Neural cell (in vitro differentiated cells): ENCODE results near the gene SLC6A14. TPM values are rescaled to one million over a fixed set of nuclear protein-coding genes. Genes with fewer than 3 reads are reported as not detected.

Experiments
- H2AFZ ChIP-seq: fragments of 200-600, 300-800 bp; sonication (generic), shearing (Covaris generic); 2 replicates; pipeline ENCODE4 v1.6.0; 2014; ENCODE audit warnings: low read depth, mild to moderate bottlenecking, antibody characterized with exemption, low read length, moderate library complexity
- H3F3A ChIP-seq: fragments of 200-600 bp; shearing (Covaris generic); 2 replicates; pipeline ENCODE4 v1.6.1; 2016; ENCODE audit warnings: mild to moderate bottlenecking, moderate library complexity, mixed read lengths, antibody characterized with exemption, low read length; ENCODE audit not compliant: insufficient read depth, poor library complexity, severe bottlenecking
- H3K27ac ChIP-seq: fragments of 200-600, 300-800 bp; sonication (generic), shearing (Covaris generic); 2 replicates; pipeline ENCODE4 v1.5.1; 2014; ENCODE audit warnings: mild to moderate bottlenecking, low read length, moderate library complexity
- H3K27me3 ChIP-seq: fragments of 300-800, 200-600 bp; sonication (generic), shearing (Covaris generic); 2 replicates; pipeline ENCODE4 v1.6.0; 2014; ENCODE audit warnings: mild to moderate bottlenecking, low read depth, low read length, moderate library complexity; ENCODE audit not compliant: insufficient read depth
- H3K36me3 ChIP-seq: fragments of 300-800, 200-600 bp; sonication (generic), shearing (Covaris generic); 2 replicates; pipeline ENCODE4 v1.5.1; 2014; ENCODE audit warnings: mild to moderate bottlenecking, antibody characterized with exemption, low read length, moderate library complexity; ENCODE audit not compliant: insufficient read depth
- H3K4me2 ChIP-seq: fragments of 300-800, 200-600 bp; sonication (generic), shearing (Covaris generic); 2 replicates; pipeline ENCODE4 v1.6.0; 2014; ENCODE audit warnings: mild to moderate bottlenecking, low read length
- H3K4me3 ChIP-seq: fragments of 300-800, 200-600 bp; sonication (generic), shearing (Covaris generic); 2 replicates; pipeline ENCODE4 v1.5.1; 2014; ENCODE audit warnings: mild to moderate bottlenecking, low read length, moderate library complexity
- H3K79me2 ChIP-seq: fragments of 200-600 bp; shearing (Covaris generic); replicated peaks from 2 replicates; pipeline ENCODE4 v1.6.0; 2014; ENCODE audit warnings: mild to moderate bottlenecking, low read length, moderate library complexity; ENCODE audit not compliant: insufficient read depth
- H3K9ac ChIP-seq: fragments of 300-800, 200-600 bp; sonication (generic), shearing (Covaris generic); 2 replicates; pipeline ENCODE4 v1.6.1; 2016; ENCODE audit warnings: mild to moderate bottlenecking, low read length, mixed read lengths
- H3K9me2 ChIP-seq: fragments of 200-600 bp; shearing (Covaris generic); 2 replicates; pipeline ENCODE4 v1.6.1; 2016; ENCODE audit warnings: mild to moderate bottlenecking, low read length, mixed read lengths; ENCODE audit not compliant: insufficient read depth
- H3K9me3 ChIP-seq: fragments of 200-600, 300-800 bp; sonication (generic), shearing (Covaris generic); 2 replicates; pipeline ENCODE4 v1.6.1; 2016; ENCODE audit warnings: mild to moderate bottlenecking, mixed run types, low read length, moderate library complexity, mixed read lengths
- H4K20me1 ChIP-seq: fragments of 200-600 bp; shearing (Covaris generic); 2 replicates; pipeline ENCODE4 v1.6.1; 2016; ENCODE audit warnings: mild to moderate bottlenecking, mixed run types; ENCODE audit not compliant: insufficient read depth
- EP300 ChIP-seq: fragments of 450-650 bp; conservative IDR thresholded peaks from 2 replicates; pipeline ENCODE4 v1.6.1; 2014; ENCODE audit warnings: antibody characterized with exemption, mild to moderate bottlenecking, moderate library complexity; ENCODE audit not compliant: poor library complexity, severe bottlenecking
- EZH2 ChIP-seq: fragments of 200-600, 300-800 bp; shearing (Covaris generic), sonication (generic); IDR thresholded peaks from 2 replicates; pipeline ENCODE4 v1.6.1; 2014; ENCODE audit warnings: antibody characterized with exemption, low read length, borderline replicate concordance, mild to moderate bottlenecking; ENCODE audit not compliant: insufficient read depth, poor library complexity, severe bottlenecking
- MXI1 ChIP-seq: fragments of 450-650 bp; conservative IDR thresholded peaks from 2 replicates; pipeline ENCODE4 v1.6.1; 2014; ENCODE audit warnings: antibody characterized with exemption, mild to moderate bottlenecking; ENCODE audit not compliant: poor library complexity, severe bottlenecking
- POLR2AphosphoS5 ChIP-seq: IDR thresholded peaks from 2 replicates; pipeline ENCODE4 v1.6.1; 2012
- RAD21 ChIP-seq: fragments of 450-650 bp; conservative IDR thresholded peaks from 2 replicates; pipeline ENCODE4 v1.6.1; 2014; ENCODE audit warnings: antibody characterized with exemption, mild to moderate bottlenecking, moderate library complexity
- SMC3 ChIP-seq: fragments of 450-650 bp; conservative IDR thresholded peaks from 2 replicates; pipeline ENCODE4 v1.6.1; 2014; ENCODE audit warnings: antibody characterized with exemption, mild to moderate bottlenecking, moderate library complexity; ENCODE audit not compliant: poor library complexity
- TAF1 ChIP-seq: IDR thresholded peaks from 2 replicates; pipeline ENCODE4 v1.6.1; 2012; ENCODE audit warnings: low read depth
- polyA plus RNA-seq: library from polyadenylated mRNA; depleted of rRNA; stranded (reverse); fragments of >200 nt; gene quantifications from 2 replicates; pipeline ENCODE4 v1.2.3, GENCODE V29; 2014
- TF ChIP-seq, protein P1 (sequence below): fragments of 450-650 bp; IDR thresholded peaks from 2 replicates; pipeline ENCODE4 v1.5.1; 2014; ENCODE audit warnings: antibody characterized with exemption, mild to moderate bottlenecking, moderate library complexity; ENCODE audit not compliant: poor library complexity, severe bottlenecking
- TF ChIP-seq, protein P2 (sequence below): IDR thresholded peaks from 2 replicates; pipeline ENCODE4 v1.6.1; 2012; ENCODE audit warnings: borderline replicate concordance

SLC6A14 gene
- polyA plus RNA-seq, 1 donor from 2014 or later = not detected

DNA sequence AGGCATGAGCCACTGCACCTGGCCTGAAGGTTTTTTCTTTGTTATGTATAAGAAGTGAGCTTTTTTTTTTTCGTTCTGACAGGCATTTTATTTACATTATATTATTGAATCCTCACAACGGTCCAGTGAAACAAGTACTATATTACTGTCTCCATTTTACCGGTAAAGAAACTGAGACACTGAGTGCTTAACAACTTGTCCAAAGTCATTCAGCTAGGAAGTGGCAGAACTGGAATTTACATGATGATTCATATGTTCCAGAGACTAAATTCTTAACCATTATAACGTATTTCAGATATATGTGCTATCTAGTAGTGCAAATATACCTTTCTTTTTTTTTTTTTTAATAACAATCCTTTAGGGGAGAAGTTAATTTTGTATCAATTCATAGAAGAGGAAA is 18.4 kb upstream of the SLC6A14 start:
- Histone ChIP-seq H3K79me2 (no peaks in the 10 kb centered on the region), H3K4me2 (no peak overlapping the region), H4K20me1 (no peaks in the 10 kb centered on the region), H2AFZ (no peak overlapping the region), H3K9ac (no peak overlapping the region), H3K27ac (no peak overlapping the region), H3K4me3 (no peak overlapping the region), H3K9me2 (no peaks in the 10 kb centered on the region), H3K27me3 (no peaks in the 10 kb centered on the region), H3F3A (no peaks in the 10 kb centered on the region), H3K9me3 (no peaks in the 10 kb centered on the region), H3K36me3 (no peaks in the 10 kb centered on the region)
- TF ChIP-seq, protein P1, sequence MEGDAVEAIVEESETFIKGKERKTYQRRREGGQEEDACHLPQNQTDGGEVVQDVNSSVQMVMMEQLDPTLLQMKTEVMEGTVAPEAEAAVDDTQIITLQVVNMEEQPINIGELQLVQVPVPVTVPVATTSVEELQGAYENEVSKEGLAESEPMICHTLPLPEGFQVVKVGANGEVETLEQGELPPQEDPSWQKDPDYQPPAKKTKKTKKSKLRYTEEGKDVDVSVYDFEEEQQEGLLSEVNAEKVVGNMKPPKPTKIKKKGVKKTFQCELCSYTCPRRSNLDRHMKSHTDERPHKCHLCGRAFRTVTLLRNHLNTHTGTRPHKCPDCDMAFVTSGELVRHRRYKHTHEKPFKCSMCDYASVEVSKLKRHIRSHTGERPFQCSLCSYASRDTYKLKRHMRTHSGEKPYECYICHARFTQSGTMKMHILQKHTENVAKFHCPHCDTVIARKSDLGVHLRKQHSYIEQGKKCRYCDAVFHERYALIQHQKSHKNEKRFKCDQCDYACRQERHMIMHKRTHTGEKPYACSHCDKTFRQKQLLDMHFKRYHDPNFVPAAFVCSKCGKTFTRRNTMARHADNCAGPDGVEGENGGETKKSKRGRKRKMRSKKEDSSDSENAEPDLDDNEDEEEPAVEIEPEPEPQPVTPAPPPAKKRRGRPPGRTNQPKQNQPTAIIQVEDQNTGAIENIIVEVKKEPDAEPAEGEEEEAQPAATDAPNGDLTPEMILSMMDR = no peak
- TF ChIP-seq RAD21 (no peak), MXI1 (no peak), EP300 (no peak), TAF1 (no peak), SMC3 (no peak), EZH2 (no peak), POLR2AphosphoS5 (no peak)
- TF ChIP-seq, protein P2, sequence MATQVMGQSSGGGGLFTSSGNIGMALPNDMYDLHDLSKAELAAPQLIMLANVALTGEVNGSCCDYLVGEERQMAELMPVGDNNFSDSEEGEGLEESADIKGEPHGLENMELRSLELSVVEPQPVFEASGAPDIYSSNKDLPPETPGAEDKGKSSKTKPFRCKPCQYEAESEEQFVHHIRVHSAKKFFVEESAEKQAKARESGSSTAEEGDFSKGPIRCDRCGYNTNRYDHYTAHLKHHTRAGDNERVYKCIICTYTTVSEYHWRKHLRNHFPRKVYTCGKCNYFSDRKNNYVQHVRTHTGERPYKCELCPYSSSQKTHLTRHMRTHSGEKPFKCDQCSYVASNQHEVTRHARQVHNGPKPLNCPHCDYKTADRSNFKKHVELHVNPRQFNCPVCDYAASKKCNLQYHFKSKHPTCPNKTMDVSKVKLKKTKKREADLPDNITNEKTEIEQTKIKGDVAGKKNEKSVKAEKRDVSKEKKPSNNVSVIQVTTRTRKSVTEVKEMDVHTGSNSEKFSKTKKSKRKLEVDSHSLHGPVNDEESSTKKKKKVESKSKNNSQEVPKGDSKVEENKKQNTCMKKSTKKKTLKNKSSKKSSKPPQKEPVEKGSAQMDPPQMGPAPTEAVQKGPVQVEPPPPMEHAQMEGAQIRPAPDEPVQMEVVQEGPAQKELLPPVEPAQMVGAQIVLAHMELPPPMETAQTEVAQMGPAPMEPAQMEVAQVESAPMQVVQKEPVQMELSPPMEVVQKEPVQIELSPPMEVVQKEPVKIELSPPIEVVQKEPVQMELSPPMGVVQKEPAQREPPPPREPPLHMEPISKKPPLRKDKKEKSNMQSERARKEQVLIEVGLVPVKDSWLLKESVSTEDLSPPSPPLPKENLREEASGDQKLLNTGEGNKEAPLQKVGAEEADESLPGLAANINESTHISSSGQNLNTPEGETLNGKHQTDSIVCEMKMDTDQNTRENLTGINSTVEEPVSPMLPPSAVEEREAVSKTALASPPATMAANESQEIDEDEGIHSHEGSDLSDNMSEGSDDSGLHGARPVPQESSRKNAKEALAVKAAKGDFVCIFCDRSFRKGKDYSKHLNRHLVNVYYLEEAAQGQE = no peak

DNA sequence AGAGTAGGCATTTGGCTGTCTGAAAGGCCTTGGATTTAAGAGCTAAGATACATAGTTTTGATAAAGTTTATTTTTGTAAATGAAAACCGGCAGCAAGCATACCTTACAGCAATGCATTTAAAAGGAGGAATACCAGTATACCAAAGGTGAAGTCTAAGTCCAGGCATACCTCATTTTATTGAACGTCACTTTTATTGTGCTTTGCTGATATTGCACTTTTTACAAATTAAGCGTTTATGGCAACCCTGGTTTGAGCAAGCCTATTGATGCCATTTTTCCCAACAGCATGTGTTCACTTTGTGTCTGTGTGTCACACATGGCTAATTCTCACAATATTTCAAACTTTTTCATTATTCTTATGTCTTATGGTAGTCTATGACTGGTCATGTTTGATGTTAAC is 8.4 kb upstream of the SLC6A14 start:
- Histone ChIP-seq H3K9me2 (no peaks in the 10 kb centered on the region), H3K4me2 (no peak overlapping the region), H4K20me1 (no peaks in the 10 kb centered on the region), H3K4me3 (no peak overlapping the region), H3K9me3 (no peaks in the 10 kb centered on the region), H3K79me2 (no peaks in the 10 kb centered on the region), H3K9ac (no peak overlapping the region), H2AFZ (no peak overlapping the region), H3K27ac (no peak overlapping the region), H3K36me3 (no peaks in the 10 kb centered on the region), H3K27me3 (no peaks in the 10 kb centered on the region), H3F3A (no peaks in the 10 kb centered on the region)
- TF ChIP-seq, protein P2 = no peak
- TF ChIP-seq EZH2 (no peak), RAD21 (no peak), EP300 (no peak), MXI1 (no peak), POLR2AphosphoS5 (no peak), SMC3 (no peak)
- TF ChIP-seq, protein P1 = no peak
